ENCODE data around the gene LIMS2. TPM values are rescaled to one million over a fixed set of nuclear protein-coding genes. Genes with fewer than 3 reads are reported as not detected.

LIMS2 gene
- total RNA-seq, 1 donor from 2014 or later, result 44.2 TPM

DNA sequence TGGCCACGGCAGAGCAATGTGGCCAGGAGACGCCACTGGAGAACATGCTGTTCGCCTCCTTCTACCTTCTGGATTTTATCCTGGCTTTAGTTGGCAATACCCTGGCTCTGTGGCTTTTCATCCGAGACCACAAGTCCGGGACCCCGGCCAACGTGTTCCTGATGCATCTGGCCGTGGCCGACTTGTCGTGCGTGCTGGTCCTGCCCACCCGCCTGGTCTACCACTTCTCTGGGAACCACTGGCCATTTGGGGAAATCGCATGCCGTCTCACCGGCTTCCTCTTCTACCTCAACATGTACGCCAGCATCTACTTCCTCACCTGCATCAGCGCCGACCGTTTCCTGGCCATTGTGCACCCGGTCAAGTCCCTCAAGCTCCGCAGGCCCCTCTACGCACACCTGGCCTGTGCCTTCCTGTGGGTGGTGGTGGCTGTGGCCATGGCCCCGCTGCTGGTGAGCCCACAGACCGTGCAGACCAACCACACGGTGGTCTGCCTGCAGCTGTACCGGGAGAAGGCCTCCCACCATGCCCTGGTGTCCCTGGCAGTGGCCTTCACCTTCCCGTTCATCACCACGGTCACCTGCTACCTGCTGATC lies 24.4 kb downstream of the LIMS2 start:
- peaks cover 0 to 4% of the 10 kb centered on the region in 2 donors for H3K36me3 ChIP-seq

DNA sequence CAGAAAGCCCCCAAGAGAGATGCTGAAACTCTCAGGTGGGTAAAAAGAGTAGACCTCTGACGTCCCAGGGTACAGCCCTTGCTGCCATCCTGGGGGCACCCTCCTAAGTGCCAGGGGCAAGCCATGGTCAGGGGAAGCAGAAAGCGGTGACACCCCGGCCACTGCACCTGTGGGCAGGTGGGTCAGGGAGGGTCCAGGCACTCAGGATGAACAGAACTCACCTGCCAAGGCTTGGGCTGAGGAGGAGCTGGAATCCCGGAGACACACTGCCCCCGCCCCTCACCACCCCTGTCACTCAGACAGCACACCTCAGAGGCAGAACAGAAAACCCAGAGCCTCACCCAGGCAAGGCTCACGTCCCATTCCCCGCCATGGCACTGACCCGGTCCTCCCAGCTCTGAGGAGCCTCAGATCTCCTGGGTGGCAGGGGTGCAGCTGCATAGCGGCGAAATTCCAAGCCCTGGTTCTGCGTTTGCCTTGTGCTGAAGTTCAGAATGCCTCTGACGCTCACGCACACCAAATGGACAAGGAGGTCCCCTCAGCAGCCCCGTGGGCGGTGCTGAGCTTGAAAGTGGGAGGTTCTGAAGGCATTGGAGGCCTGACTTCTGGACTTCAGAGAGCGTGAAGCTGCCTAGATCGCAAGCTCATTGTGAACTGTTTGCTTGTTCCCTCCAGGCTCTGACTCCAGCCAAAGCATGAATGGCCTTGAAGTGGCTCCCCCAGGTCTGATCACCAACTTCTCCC lies 25.1 kb downstream of the LIMS2 start:
- TF ChIP-seq POLR2AphosphoS5 (IDR thresholded peaks at IDR 0.05; ENCODE audit: insufficient read depth in 1 of 2, low read depth in 1 of 2) (no peak), POLR2A (IDR thresholded peaks at IDR 0.05) (no peak)
- TF ChIP-seq, protein P1, sequence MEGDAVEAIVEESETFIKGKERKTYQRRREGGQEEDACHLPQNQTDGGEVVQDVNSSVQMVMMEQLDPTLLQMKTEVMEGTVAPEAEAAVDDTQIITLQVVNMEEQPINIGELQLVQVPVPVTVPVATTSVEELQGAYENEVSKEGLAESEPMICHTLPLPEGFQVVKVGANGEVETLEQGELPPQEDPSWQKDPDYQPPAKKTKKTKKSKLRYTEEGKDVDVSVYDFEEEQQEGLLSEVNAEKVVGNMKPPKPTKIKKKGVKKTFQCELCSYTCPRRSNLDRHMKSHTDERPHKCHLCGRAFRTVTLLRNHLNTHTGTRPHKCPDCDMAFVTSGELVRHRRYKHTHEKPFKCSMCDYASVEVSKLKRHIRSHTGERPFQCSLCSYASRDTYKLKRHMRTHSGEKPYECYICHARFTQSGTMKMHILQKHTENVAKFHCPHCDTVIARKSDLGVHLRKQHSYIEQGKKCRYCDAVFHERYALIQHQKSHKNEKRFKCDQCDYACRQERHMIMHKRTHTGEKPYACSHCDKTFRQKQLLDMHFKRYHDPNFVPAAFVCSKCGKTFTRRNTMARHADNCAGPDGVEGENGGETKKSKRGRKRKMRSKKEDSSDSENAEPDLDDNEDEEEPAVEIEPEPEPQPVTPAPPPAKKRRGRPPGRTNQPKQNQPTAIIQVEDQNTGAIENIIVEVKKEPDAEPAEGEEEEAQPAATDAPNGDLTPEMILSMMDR (IDR thresholded peaks at IDR 0.05), result no peak
- Histone ChIP-seq H3K4me3 (no peak overlapping the region), H3K36me3 (peaks cover 0 to 4% of the 10 kb centered on the region in 2 donors), H3K9me3 (no peaks in the 10 kb centered on the region), H3K27ac (peak overlapping the region; percentile 33), H3K4me1 (peaks cover 35% of the 10 kb centered on the region), H3K27me3 (no peaks in the 10 kb centered on the region)
- no peak for DNase-seq (ENCODE audit: extremely low spot score in 2 of 2)
- intact Hi-C loops (cut with DNase I), result loop anchor here (5.0 kb wide), 1 partner anchor 143 kb away; no protein-coding TSS in a partner anchor

More for the DNA sequence above, 24.4 kb downstream of the LIMS2 start:
- intact Hi-C loops (cut with DNase I), result loop anchor here (5.0 kb wide), 1 partner anchor 144 kb away; no protein-coding TSS in a partner anchor
- no peak overlapping the region for H3K27ac ChIP-seq
- TF ChIP-seq POLR2A (IDR thresholded peaks at IDR 0.05) (no peak), POLR2AphosphoS5 (IDR thresholded peaks at IDR 0.05; ENCODE audit: insufficient read depth in 1 of 2, low read depth in 1 of 2) (no peak)
- TF ChIP-seq, protein P1 (IDR thresholded peaks at IDR 0.05), result no peak
- no peaks in the 10 kb centered on the region for H3K27me3 ChIP-seq
- peaks cover 35% of the 10 kb centered on the region for H3K4me1 ChIP-seq
- H3K9me3 ChIP-seq, result no peaks in the 10 kb centered on the region
- no peak overlapping the region for H3K4me3 ChIP-seq
- no peak for DNase-seq (ENCODE audit: extremely low spot score in 2 of 2)

DNA sequence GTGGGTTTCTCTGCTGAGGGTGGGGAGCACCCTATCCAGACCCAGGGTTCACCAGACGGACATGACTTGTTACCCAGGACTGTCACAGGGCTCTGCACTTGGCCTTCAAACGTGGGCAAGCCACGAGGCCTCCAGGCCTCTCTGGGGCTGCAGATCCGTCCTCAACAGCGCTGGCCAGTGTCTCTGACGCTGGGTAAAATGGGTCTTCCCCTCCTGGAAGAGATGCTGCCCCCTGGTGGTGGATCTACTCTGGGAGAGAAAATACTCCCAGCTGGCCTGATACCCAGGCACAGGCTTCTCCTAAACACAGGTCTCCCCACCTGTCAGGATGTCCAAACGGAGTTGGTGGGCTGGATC lies 25.7 kb downstream of the LIMS2 start:
- H3K36me3 ChIP-seq, result peaks cover 0 to 4% of the 10 kb centered on the region in 2 donors
- H3K9me3 ChIP-seq, result no peaks in the 10 kb centered on the region
- H3K4me1 ChIP-seq, result peaks cover 35% of the 10 kb centered on the region
- no peak overlapping the region for H3K4me3 ChIP-seq
- TF ChIP-seq, protein P1 (IDR thresholded peaks at IDR 0.05), result peak; percentile 29 to 68 (median 52)
- no peak for TF ChIP-seq POLR2A (IDR thresholded peaks at IDR 0.05)
- no peak for TF ChIP-seq POLR2AphosphoS5 (IDR thresholded peaks at IDR 0.05; ENCODE audit: insufficient read depth in 1 of 2, low read depth in 1 of 2)
- H3K27ac ChIP-seq, result peak overlapping the region; percentile 33
- intact Hi-C loops (cut with DNase I), result loop anchor here (5.0 kb wide), 1 partner anchor 142 kb away; no protein-coding TSS in a partner anchor
- DNase-seq (ENCODE audit: extremely low spot score in 2 of 2), result no peak
- H3K27me3 ChIP-seq, result no peaks in the 10 kb centered on the region

DNA sequence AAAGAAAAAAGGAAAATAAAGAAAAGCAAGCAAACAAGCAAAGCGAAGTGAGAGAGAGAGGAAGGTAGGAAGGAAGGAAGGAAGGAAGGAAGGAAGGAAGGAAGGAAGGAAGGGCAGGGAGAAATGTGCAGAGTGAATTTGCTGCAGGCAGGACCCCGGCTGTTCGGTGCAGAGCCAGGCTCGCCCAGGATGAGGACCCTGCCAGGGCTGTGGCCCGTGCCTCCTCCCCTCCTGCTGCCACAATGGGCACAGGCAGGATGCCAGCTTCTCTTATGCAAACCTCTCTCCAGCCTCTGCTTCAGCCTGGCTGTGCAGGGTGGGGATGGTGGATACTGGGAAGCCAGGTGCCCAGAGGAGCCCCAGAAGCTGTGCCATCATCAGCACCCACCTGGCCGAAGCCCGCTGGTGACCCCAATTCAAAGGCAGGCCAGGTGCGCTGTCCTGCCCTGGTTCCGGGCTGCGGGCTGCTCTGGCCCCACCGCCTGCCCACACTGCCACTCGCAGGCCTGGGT lies 26.2 kb downstream of the LIMS2 start:
- H3K27me3 ChIP-seq, result no peaks in the 10 kb centered on the region
- H3K9me3 ChIP-seq, result no peaks in the 10 kb centered on the region
- peaks cover 35% of the 10 kb centered on the region for H3K4me1 ChIP-seq
- intact Hi-C loops (cut with DNase I), result no loop called here
- no peak overlapping the region for H3K4me3 ChIP-seq
- no peak for TF ChIP-seq POLR2A (IDR thresholded peaks at IDR 0.05)
- TF ChIP-seq, protein P1 (IDR thresholded peaks at IDR 0.05), result no peak
- TF ChIP-seq POLR2AphosphoS5 (IDR thresholded peaks at IDR 0.05; ENCODE audit: insufficient read depth in 1 of 2, low read depth in 1 of 2), result no peak
- no peak for DNase-seq (ENCODE audit: extremely low spot score in 2 of 2)
- peak overlapping the region; percentile 33 for H3K27ac ChIP-seq
- H3K36me3 ChIP-seq, result peaks cover 0 to 4% of the 10 kb centered on the region in 2 donors
